ENCODE measurements around the gene TMEM134. TPM values are rescaled to one million over a fixed set of nuclear protein-coding genes. Genes with fewer than 3 reads are reported as not detected.

Gene TMEM134
- polyA plus RNA-seq, 1 experiment: 14.7 TPM

- TF ChIP-seq, protein P1, sequence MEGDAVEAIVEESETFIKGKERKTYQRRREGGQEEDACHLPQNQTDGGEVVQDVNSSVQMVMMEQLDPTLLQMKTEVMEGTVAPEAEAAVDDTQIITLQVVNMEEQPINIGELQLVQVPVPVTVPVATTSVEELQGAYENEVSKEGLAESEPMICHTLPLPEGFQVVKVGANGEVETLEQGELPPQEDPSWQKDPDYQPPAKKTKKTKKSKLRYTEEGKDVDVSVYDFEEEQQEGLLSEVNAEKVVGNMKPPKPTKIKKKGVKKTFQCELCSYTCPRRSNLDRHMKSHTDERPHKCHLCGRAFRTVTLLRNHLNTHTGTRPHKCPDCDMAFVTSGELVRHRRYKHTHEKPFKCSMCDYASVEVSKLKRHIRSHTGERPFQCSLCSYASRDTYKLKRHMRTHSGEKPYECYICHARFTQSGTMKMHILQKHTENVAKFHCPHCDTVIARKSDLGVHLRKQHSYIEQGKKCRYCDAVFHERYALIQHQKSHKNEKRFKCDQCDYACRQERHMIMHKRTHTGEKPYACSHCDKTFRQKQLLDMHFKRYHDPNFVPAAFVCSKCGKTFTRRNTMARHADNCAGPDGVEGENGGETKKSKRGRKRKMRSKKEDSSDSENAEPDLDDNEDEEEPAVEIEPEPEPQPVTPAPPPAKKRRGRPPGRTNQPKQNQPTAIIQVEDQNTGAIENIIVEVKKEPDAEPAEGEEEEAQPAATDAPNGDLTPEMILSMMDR (IDR thresholded peaks at IDR 0.05; ENCODE audit: low read depth, low read length): no peak
- H3K27ac ChIP-seq (ENCODE audit: low read depth, low read length): no peak overlapping the region
- DNase-seq (ENCODE audit: low read depth, low spot score): no peak
- ChIA-PET POLR2A (no interaction called here), CTCF (interaction anchor here (0.7 kb wide), 1 partner anchor 158 kb away, joined by 5 read pairs; no protein-coding TSS in a partner anchor)
- peaks cover 8% of the 10 kb centered on the region for H3K27me3 ChIP-seq (ENCODE audit: control insufficient read depth, insufficient read depth, low read length)
- H3K4me3 ChIP-seq (ENCODE audit: low read depth, low read length): no peak overlapping the region
- H3K9me3 ChIP-seq (ENCODE audit: control insufficient read depth, insufficient read depth, low read length): no peaks in the 10 kb centered on the region; the same call in 1 of the 2 replicates
Observed at GRCh38 chr11:67510023-67510345, 40.9 kb upstream of the TMEM134 start.

- ChIA-PET CTCF (interaction anchor here (1.0 kb wide), 1 partner anchor 107 kb away, joined by 3 read pairs; no protein-coding TSS in a partner anchor), POLR2A (no interaction called here)
- peak overlapping the region; percentile 87 for H3K4me3 ChIP-seq (ENCODE audit: low read depth, low read length)
- H3K27ac ChIP-seq (ENCODE audit: low read depth, low read length): peak overlapping the region; percentile 89
- TF ChIP-seq, protein P1 (IDR thresholded peaks at IDR 0.05; ENCODE audit: low read depth, low read length): no peak
- peak; percentile 88 for DNase-seq (ENCODE audit: low read depth, low spot score)
- no peaks in the 10 kb centered on the region; the same call in 1 of the 2 replicates for H3K9me3 ChIP-seq (ENCODE audit: control insufficient read depth, insufficient read depth, low read length)
- H3K27me3 ChIP-seq (ENCODE audit: control insufficient read depth, insufficient read depth, low read length): no peaks in the 10 kb centered on the region
Observed at GRCh38 chr11:67508486-67509121, 39.6 kb upstream of the TMEM134 start.

- TF ChIP-seq, protein P1 (IDR thresholded peaks at IDR 0.05; ENCODE audit: low read depth, low read length): no peak
- DNase-seq (ENCODE audit: low read depth, low spot score): peak; percentile 100
- H3K27ac ChIP-seq (ENCODE audit: low read depth, low read length): peak within 1 kb of the TSS; percentile 89
- no peaks in the 10 kb centered on the region for H3K27me3 ChIP-seq (ENCODE audit: control insufficient read depth, insufficient read depth, low read length)
- CTCF ChIA-PET: interaction anchor here (1.0 kb wide), 1 partner anchor 106 kb away, joined by 3 read pairs; no protein-coding TSS in a partner anchor
- peak within 1 kb of the TSS; percentile 87 for H3K4me3 ChIP-seq (ENCODE audit: low read depth, low read length)
- POLR2A ChIA-PET: no interaction called here
- H3K9me3 ChIP-seq (ENCODE audit: control insufficient read depth, insufficient read depth, low read length): no peaks in the 10 kb centered on the region; the same call in 1 of the 2 replicates
Observed at GRCh38 chr11:67507864-67508485, 38.9 kb upstream of the TMEM134 start, which contains the start of gene CDK2AP2. Gene CDK2AP2 (minus strand): TSS chr11:67508162. CDS start chr11:67508082, 80 bp downstream.

GRCh38 chr11:67507242-67507863, 38.3 kb upstream of the TMEM134 start:
- TF ChIP-seq, protein P1 (IDR thresholded peaks at IDR 0.05; ENCODE audit: low read depth, low read length): no peak
- Histone ChIP-seq H3K27me3 (ENCODE audit: control insufficient read depth, insufficient read depth, low read length) (no peaks in the 10 kb centered on the region), H3K9me3 (ENCODE audit: control insufficient read depth, insufficient read depth, low read length) (no peaks in the 10 kb centered on the region; the same call in 1 of the 2 replicates), H3K27ac (ENCODE audit: low read depth, low read length) (peak overlapping the region; percentile 61), H3K4me3 (ENCODE audit: low read depth, low read length) (peak overlapping the region; percentile 74)
- ChIA-PET POLR2A (no interaction called here), CTCF (interaction anchor here (1.0 kb wide), 1 partner anchor 105 kb away, joined by 3 read pairs; no protein-coding TSS in a partner anchor)
- DNase-seq (ENCODE audit: low read depth, low spot score): no peak
